ENCODE data around the gene CLEC5A.
A peak's percentile ranks its signal among the peaks of the same experiment; 100 is the strongest.

The CLEC5A gene

GRCh38 chr7:141975806-141976523, 29.2 kb upstream of the CLEC5A start:
- Histone ChIP-seq H3K27me3 (ENCODE audit: control insufficient read depth, insufficient read depth, low read length) (no peaks in the 10 kb centered on the region), H3K9ac (ENCODE audit: low read length) (no peak overlapping the region), H3K27ac (ENCODE audit: low read depth, low read length) (no peak overlapping the region), H3K4me1 (ENCODE audit: control insufficient read depth, insufficient read depth, low read length) (no peaks in the 10 kb centered on the region), H3K36me3 (ENCODE audit: control insufficient read depth, insufficient read depth, low read length) (no peaks in the 10 kb centered on the region), H3K4me3 (ENCODE audit: low read length) (peak overlapping the region; percentile 62)

- H3K36me3 ChIP-seq (ENCODE audit: control insufficient read depth, insufficient read depth, low read length), result no peaks in the 10 kb centered on the region
Observed at GRCh38 chr7:141974831-141975230, 28.1 kb upstream of the CLEC5A start.

GRCh38 chr7:141973673-141974072, 26.9 kb upstream of the CLEC5A start, which contains the start of gene TAS2R38:
Gene TAS2R38, minus strand, starts transcription at chr7:141973773. Its CDS starts 84 bp downstream, at chr7:141973689.
- Histone ChIP-seq H3K9ac (ENCODE audit: low read length) (no peak within 1 kb of the TSS), H3K4me1 (ENCODE audit: control insufficient read depth, insufficient read depth, low read length) (no peaks in the 10 kb centered on the region), H3K27ac (ENCODE audit: low read depth, low read length) (no peak within 1 kb of the TSS), H3K36me3 (ENCODE audit: control insufficient read depth, insufficient read depth, low read length) (no peaks in the 10 kb centered on the region), H3K27me3 (ENCODE audit: control insufficient read depth, insufficient read depth, low read length) (no peaks in the 10 kb centered on the region), H3K4me3 (ENCODE audit: low read length) (no peak within 1 kb of the TSS)

More at GRCh38 chr7:141974831-141975230, 28.1 kb upstream of the CLEC5A start:
- Histone ChIP-seq H3K27ac (ENCODE audit: low read depth, low read length) (no peak overlapping the region), H3K9ac (ENCODE audit: low read length) (no peak overlapping the region), H3K4me1 (ENCODE audit: control insufficient read depth, insufficient read depth, low read length) (no peaks in the 10 kb centered on the region), H3K4me3 (ENCODE audit: low read length) (no peak overlapping the region), H3K27me3 (ENCODE audit: control insufficient read depth, insufficient read depth, low read length) (no peaks in the 10 kb centered on the region)

- H3K9ac ChIP-seq (ENCODE audit: low read length), result no peak overlapping the region
- H3K36me3 ChIP-seq (ENCODE audit: control insufficient read depth, insufficient read depth, low read length), result no peaks in the 10 kb centered on the region
- no peak overlapping the region for H3K27ac ChIP-seq (ENCODE audit: low read depth, low read length)
- no peaks in the 10 kb centered on the region for H3K27me3 ChIP-seq (ENCODE audit: control insufficient read depth, insufficient read depth, low read length)
- H3K4me3 ChIP-seq (ENCODE audit: low read length), result no peak overlapping the region
- H3K4me1 ChIP-seq (ENCODE audit: control insufficient read depth, insufficient read depth, low read length), result no peaks in the 10 kb centered on the region
Observed at GRCh38 chr7:141960687-141961422, 14.1 kb upstream of the CLEC5A start.

GRCh38 chr7:141956084-141956483, 9.3 kb upstream of the CLEC5A start:
- Histone ChIP-seq H3K36me3 (ENCODE audit: control insufficient read depth, insufficient read depth, low read length) (no peaks in the 10 kb centered on the region), H3K27ac (ENCODE audit: low read depth, low read length) (no peak overlapping the region), H3K9ac (ENCODE audit: low read length) (no peak overlapping the region), H3K4me3 (ENCODE audit: low read length) (no peak overlapping the region), H3K4me1 (ENCODE audit: control insufficient read depth, insufficient read depth, low read length) (no peaks in the 10 kb centered on the region), H3K27me3 (ENCODE audit: control insufficient read depth, insufficient read depth, low read length) (no peaks in the 10 kb centered on the region)

- Histone ChIP-seq H3K9ac (ENCODE audit: low read length) (no peak overlapping the region), H3K4me3 (ENCODE audit: low read length) (no peak overlapping the region), H3K4me1 (ENCODE audit: control insufficient read depth, insufficient read depth, low read length) (no peaks in the 10 kb centered on the region), H3K27me3 (ENCODE audit: control insufficient read depth, insufficient read depth, low read length) (no peaks in the 10 kb centered on the region), H3K27ac (ENCODE audit: low read depth, low read length) (no peak overlapping the region), H3K36me3 (ENCODE audit: control insufficient read depth, insufficient read depth, low read length) (no peaks in the 10 kb centered on the region)
Observed at GRCh38 chr7:141954334-141954733, 7.6 kb upstream of the CLEC5A start.

- Histone ChIP-seq H3K4me3 (ENCODE audit: low read length) (no peak overlapping the region), H3K27ac (ENCODE audit: low read depth, low read length) (no peak overlapping the region), H3K9ac (ENCODE audit: low read length) (no peak overlapping the region), H3K36me3 (ENCODE audit: control insufficient read depth, insufficient read depth, low read length) (no peaks in the 10 kb centered on the region), H3K27me3 (ENCODE audit: control insufficient read depth, insufficient read depth, low read length) (no peaks in the 10 kb centered on the region), H3K4me1 (ENCODE audit: control insufficient read depth, insufficient read depth, low read length) (no peaks in the 10 kb centered on the region)
Observed at GRCh38 chr7:141952461-141952860, 5.7 kb upstream of the CLEC5A start.

GRCh38 chr7:141950806-141951205, 4.0 kb upstream of the CLEC5A start:
- Histone ChIP-seq H3K36me3 (ENCODE audit: control insufficient read depth, insufficient read depth, low read length) (no peaks in the 10 kb centered on the region), H3K4me1 (ENCODE audit: control insufficient read depth, insufficient read depth, low read length) (no peaks in the 10 kb centered on the region), H3K27me3 (ENCODE audit: control insufficient read depth, insufficient read depth, low read length) (no peaks in the 10 kb centered on the region), H3K4me3 (ENCODE audit: low read length) (no peak overlapping the region), H3K9ac (ENCODE audit: low read length) (no peak overlapping the region), H3K27ac (ENCODE audit: low read depth, low read length) (no peak overlapping the region)

GRCh38 chr7:141949911-141950310, 3.1 kb upstream of the CLEC5A start:
- Histone ChIP-seq H3K4me3 (ENCODE audit: low read length) (no peak overlapping the region), H3K27ac (ENCODE audit: low read depth, low read length) (no peak overlapping the region), H3K36me3 (ENCODE audit: control insufficient read depth, insufficient read depth, low read length) (no peaks in the 10 kb centered on the region), H3K4me1 (ENCODE audit: control insufficient read depth, insufficient read depth, low read length) (no peaks in the 10 kb centered on the region), H3K9ac (ENCODE audit: low read length) (no peak overlapping the region), H3K27me3 (ENCODE audit: control insufficient read depth, insufficient read depth, low read length) (no peaks in the 10 kb centered on the region)

GRCh38 chr7:141949451-141949850, 2.7 kb upstream of the CLEC5A start:
- no peak overlapping the region for H3K27ac ChIP-seq (ENCODE audit: low read depth, low read length)
- no peak overlapping the region for H3K4me3 ChIP-seq (ENCODE audit: low read length)
- no peaks in the 10 kb centered on the region for H3K27me3 ChIP-seq (ENCODE audit: control insufficient read depth, insufficient read depth, low read length)
- no peaks in the 10 kb centered on the region for H3K36me3 ChIP-seq (ENCODE audit: control insufficient read depth, insufficient read depth, low read length)
- H3K9ac ChIP-seq (ENCODE audit: low read length), result no peak overlapping the region
- no peaks in the 10 kb centered on the region for H3K4me1 ChIP-seq (ENCODE audit: control insufficient read depth, insufficient read depth, low read length)

- Histone ChIP-seq H3K4me1 (ENCODE audit: control insufficient read depth, insufficient read depth, low read length) (no peaks in the 10 kb centered on the region), H3K4me3 (ENCODE audit: low read length) (no peak overlapping the region), H3K9ac (ENCODE audit: low read length) (no peak overlapping the region), H3K27me3 (ENCODE audit: control insufficient read depth, insufficient read depth, low read length) (no peaks in the 10 kb centered on the region), H3K27ac (ENCODE audit: low read depth, low read length) (no peak overlapping the region), H3K36me3 (ENCODE audit: control insufficient read depth, insufficient read depth, low read length) (no peaks in the 10 kb centered on the region)
Observed at GRCh38 chr7:141949021-141949420, 2.2 kb upstream of the CLEC5A start.

- no peaks in the 10 kb centered on the region for H3K27me3 ChIP-seq (ENCODE audit: control insufficient read depth, insufficient read depth, low read length)
- no peak overlapping the region for H3K27ac ChIP-seq (ENCODE audit: low read depth, low read length)
- no peaks in the 10 kb centered on the region for H3K36me3 ChIP-seq (ENCODE audit: control insufficient read depth, insufficient read depth, low read length)
- no peak overlapping the region for H3K4me3 ChIP-seq (ENCODE audit: low read length)
- no peak overlapping the region for H3K9ac ChIP-seq (ENCODE audit: low read length)
- no peaks in the 10 kb centered on the region for H3K4me1 ChIP-seq (ENCODE audit: control insufficient read depth, insufficient read depth, low read length)
Observed at GRCh38 chr7:141945356-141945755, 1.4 kb downstream of the CLEC5A start.

GRCh38 chr7:141944811-141945210, 2.0 kb downstream of the CLEC5A start:
- H3K36me3 ChIP-seq (ENCODE audit: control insufficient read depth, insufficient read depth, low read length), result no peaks in the 10 kb centered on the region
- H3K9ac ChIP-seq (ENCODE audit: low read length), result no peak overlapping the region
- no peak overlapping the region for H3K27ac ChIP-seq (ENCODE audit: low read depth, low read length)
- no peak overlapping the region for H3K4me3 ChIP-seq (ENCODE audit: low read length)
- H3K4me1 ChIP-seq (ENCODE audit: control insufficient read depth, insufficient read depth, low read length), result no peaks in the 10 kb centered on the region
- no peaks in the 10 kb centered on the region for H3K27me3 ChIP-seq (ENCODE audit: control insufficient read depth, insufficient read depth, low read length)

Data from rectal smooth muscle tissue (tissue), 1 donor.